MCF 10A (cell line): Measurements from ENCODE around the gene TET1. TPM values are rescaled to one million over a fixed set of nuclear protein-coding genes. Genes with fewer than 3 reads are reported as not detected.

ENCODE experiments used
- BruUV-seq: library from RNA; stranded (reverse); fragments of 400-500 nt; replicated peaks from 2 replicates; lab custom pipeline; 2021; lab: Mats Ljungman, UMichigan
- CTCF ChIA-PET: fragments of 300-600 bp; sonication (Branson Sonifier 250); formaldehyde crosslinking; extraction: SDS; loops from one replicate; lab custom pipeline; 2021; ENCODE audit warnings: antibody characterized with exemption, inconsistent platforms; lab: Yijun Ruan, JAX
- POLR2A ChIA-PET: fragments of 300-600, 350-650 bp; sonication (Branson Sonifier 250); formaldehyde crosslinking; extraction: SDS; loops from one replicate; lab custom pipeline; 2020; ENCODE audit warnings: antibody characterized with exemption, inconsistent platforms; lab: Yijun Ruan, JAX
- DNase-seq: peaks from one replicate; pipeline ENCODE4 v3.0.0-alpha.2; 2018; ENCODE audit not compliant: unreplicated experiment
- H3K27ac Mint-ChIP-seq: one replicate; pipeline ENCODE4 v1.8.0; 2022; ENCODE audit warnings: mild to moderate bottlenecking, low read depth, mixed read lengths; ENCODE audit not compliant: unreplicated experiment
- H3K27me3 Mint-ChIP-seq: one replicate; pipeline ENCODE4 v1.8.0; 2022; ENCODE audit warnings: mixed read lengths; ENCODE audit not compliant: insufficient read depth, unreplicated experiment
- H3K36me3 Mint-ChIP-seq: one replicate; pipeline ENCODE4 v1.8.0; 2022; ENCODE audit warnings: mild to moderate bottlenecking, moderate library complexity, mixed read lengths; ENCODE audit not compliant: insufficient read depth, unreplicated experiment
- H3K4me1 Mint-ChIP-seq: one replicate; pipeline ENCODE4 v1.8.0; 2022; ENCODE audit warnings: mixed read lengths; ENCODE audit not compliant: insufficient read depth, unreplicated experiment
- H3K4me3 Mint-ChIP-seq: one replicate; pipeline ENCODE4 v1.8.0; 2022; ENCODE audit warnings: mild to moderate bottlenecking, moderate library complexity, mixed read lengths; ENCODE audit not compliant: unreplicated experiment
- H3K9me3 Mint-ChIP-seq: one replicate; pipeline ENCODE4 v1.8.0; 2022; ENCODE audit warnings: mixed read lengths; ENCODE audit not compliant: unreplicated experiment
- CTCF ChIP-seq: fragments of 200-600 bp; IDR thresholded peaks from one replicate; pipeline ENCODE4 v1.8.0; 2022; ENCODE audit warnings: antibody characterized with exemption, mild to moderate bottlenecking; ENCODE audit not compliant: unreplicated experiment
- intact Hi-C: fragments of 100-400 bp; cut with micrococcal nuclease; formaldehyde crosslinking; loops from 2 replicates; pipeline ENCODE4 v1.14.1; 2022
- total RNA-seq: library from RNA; stranded (reverse); gene quantifications from 2 replicates; pipeline ENCODE4 v1.2.3, GENCODE V29; 2022

The TET1 gene
- total RNA-seq, 1 experiment from 2014 or later = 0.05 TPM

GRCh38 chr10:68655620-68656126, 95.5 kb downstream of the TET1 start:
- H3K36me3 Mint-ChIP-seq = no peaks in the 10 kb centered on the region
- POLR2A ChIA-PET = interaction anchor here (1.1 kb wide), 1 partner anchor 8 kb away, joined by 3 read pairs; no protein-coding TSS in a partner anchor
- no TSS peak for BruUV-seq
- H3K4me3 Mint-ChIP-seq = no peak overlapping the region
- H3K27ac Mint-ChIP-seq = no peak overlapping the region
- intact Hi-C loops = no loop called here
- CTCF ChIA-PET = interaction anchor here (0.6 to 1.0 kb wide), 3 partner anchors 14 to 71 kb away, joined by 3 read pairs; no protein-coding TSS in a partner anchor
- TF ChIP-seq CTCF = no peak
- DNase-seq = no peak
- no peaks in the 10 kb centered on the region for H3K4me1 Mint-ChIP-seq
- H3K9me3 Mint-ChIP-seq = no peaks in the 10 kb centered on the region
- no peaks in the 10 kb centered on the region for H3K27me3 Mint-ChIP-seq

- CTCF ChIA-PET = no interaction called here
- H3K36me3 Mint-ChIP-seq = no peaks in the 10 kb centered on the region
- BruUV-seq = no TSS peak
- H3K4me1 Mint-ChIP-seq = peaks cover 7% of the 10 kb centered on the region
- H3K4me3 Mint-ChIP-seq = no peak overlapping the region
- DNase-seq = peak; percentile 13
- no peaks in the 10 kb centered on the region for H3K9me3 Mint-ChIP-seq
- H3K27ac Mint-ChIP-seq = peak overlapping the region; percentile 77
- no peaks in the 10 kb centered on the region for H3K27me3 Mint-ChIP-seq
- TF ChIP-seq CTCF = no peak
- POLR2A ChIA-PET = no interaction called here
- intact Hi-C loops = loop anchor here (5.0 kb wide), 1 partner anchor 56 kb away; the partner anchor contains the start of gene CCAR1
These were observed 105.7 kb downstream of the TET1 start for GRCh38 chr10:68665841-68666240.

GRCh38 chr10:68666280-68666760, 106.2 kb downstream of the TET1 start:
- POLR2A ChIA-PET = no interaction called here
- DNase-seq = peak; percentile 50
- BruUV-seq = no TSS peak
- H3K4me3 Mint-ChIP-seq = peak overlapping the region; percentile 33
- no peak for TF ChIP-seq CTCF
- peaks cover 7% of the 10 kb centered on the region for H3K4me1 Mint-ChIP-seq
- H3K9me3 Mint-ChIP-seq = no peaks in the 10 kb centered on the region
- no peaks in the 10 kb centered on the region for H3K27me3 Mint-ChIP-seq
- no peaks in the 10 kb centered on the region for H3K36me3 Mint-ChIP-seq
- intact Hi-C loops = loop anchor here (5.0 kb wide), 1 partner anchor 56 kb away; the partner anchor contains the start of gene CCAR1
- CTCF ChIA-PET = no interaction called here
- H3K27ac Mint-ChIP-seq = peak overlapping the region; percentile 77

- TF ChIP-seq CTCF = no peak
- BruUV-seq = no TSS peak
- DNase-seq = no peak
- intact Hi-C loops = loop anchor here (5.0 kb wide), 1 partner anchor 54 kb away; the partner anchor contains the start of gene CCAR1
- ChIA-PET POLR2A (no interaction called here), CTCF (no interaction called here)
- Mint-ChIP-seq H3K27ac (no peak overlapping the region), H3K4me3 (no peak overlapping the region), H3K4me1 (peaks cover 7% of the 10 kb centered on the region), H3K36me3 (no peaks in the 10 kb centered on the region), H3K27me3 (no peaks in the 10 kb centered on the region), H3K9me3 (no peaks in the 10 kb centered on the region)
These were observed 108.1 kb downstream of the TET1 start for GRCh38 chr10:68668231-68668630.
